GM12865 (cell line): Measurements from ENCODE around the gene SLCO4A1.

Experiments used
- DNase-seq: peaks from one replicate; pipeline ENCODE4 v3.0.0; 2010; ENCODE audit warnings: low read depth
- H3K4me3 ChIP-seq: 2 replicates; pipeline ENCODE4 v1.5.1; 2011; ENCODE audit warnings: mild to moderate bottlenecking, low read depth, low read length, control low read depth
- CTCF ChIP-seq: IDR thresholded peaks from 2 replicates; pipeline ENCODE4 v1.5.1; 2011; ENCODE audit warnings: low read length, control low read depth, low read depth, inconsistent platforms; ENCODE audit not compliant: insufficient read depth; ENCODE audit errors: missing control alignments

Gene SLCO4A1

DNA sequence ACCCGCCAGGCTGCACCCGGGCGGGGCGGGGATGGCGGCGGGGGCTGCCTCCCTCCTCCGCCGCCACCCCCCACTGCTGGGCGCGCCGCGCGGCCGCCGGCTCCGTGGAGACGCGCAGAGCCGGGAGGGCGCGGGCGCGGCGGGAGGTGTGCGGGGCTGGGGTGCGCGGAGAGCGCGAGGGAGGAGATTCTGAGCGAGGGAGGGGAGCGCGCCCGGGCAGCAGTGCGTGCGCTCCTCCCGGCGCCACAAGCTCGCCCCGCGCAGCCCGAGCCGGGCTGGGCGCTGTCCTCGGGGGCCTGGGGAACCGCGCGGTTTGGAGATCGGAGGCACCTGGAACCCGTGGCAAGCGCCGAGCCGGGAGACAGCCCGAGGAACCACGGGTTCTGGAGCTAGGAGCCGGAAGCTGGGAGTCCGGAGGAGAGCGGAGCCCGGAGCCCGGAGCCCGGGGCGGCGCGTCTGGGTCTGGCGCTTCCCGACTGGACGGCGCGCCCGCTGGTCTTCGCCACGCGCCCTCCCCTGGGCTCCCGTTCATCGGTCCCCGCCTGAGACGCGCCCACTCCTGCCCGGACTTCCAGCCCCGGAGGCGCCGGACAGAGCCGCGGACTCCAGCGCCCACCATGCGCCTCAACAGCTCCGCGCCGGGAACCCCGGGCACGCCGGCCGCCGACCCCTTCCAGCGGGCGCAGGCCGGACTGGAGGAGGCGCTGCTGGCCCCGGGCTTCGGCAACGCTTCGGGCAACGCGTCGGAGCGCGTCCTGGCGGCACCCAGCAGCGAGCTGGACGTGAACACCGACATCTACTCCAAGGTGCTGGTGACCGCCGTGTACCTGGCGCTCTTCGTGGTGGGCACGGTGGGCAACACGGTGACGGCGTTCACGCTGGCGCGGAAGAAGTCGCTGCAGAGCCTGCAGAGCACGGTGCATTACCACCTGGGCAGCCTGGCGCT is 66.6 kb downstream of the SLCO4A1 start, which contains the start of gene NTSR1:
Gene NTSR1 (plus strand): TSS at position 246 of the 946 bp plus-strand sequence. CDS start 372 bp downstream, at position 618.
- no peak for DNase-seq
- no peak within 1 kb of the TSS for H3K4me3 ChIP-seq
- no peak for TF ChIP-seq CTCF

DNA sequence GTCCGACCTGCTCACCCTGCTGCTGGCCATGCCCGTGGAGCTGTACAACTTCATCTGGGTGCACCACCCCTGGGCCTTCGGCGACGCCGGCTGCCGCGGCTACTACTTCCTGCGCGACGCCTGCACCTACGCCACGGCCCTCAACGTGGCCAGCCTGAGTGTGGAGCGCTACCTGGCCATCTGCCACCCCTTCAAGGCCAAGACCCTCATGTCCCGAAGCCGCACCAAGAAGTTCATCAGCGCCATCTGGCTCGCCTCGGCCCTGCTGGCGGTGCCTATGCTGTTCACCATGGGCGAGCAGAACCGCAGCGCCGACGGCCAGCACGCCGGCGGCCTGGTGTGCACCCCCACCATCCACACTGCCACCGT is 67.2 kb downstream of the SLCO4A1 start:
- no peak for DNase-seq
- no peak overlapping the region for H3K4me3 ChIP-seq
- no peak for TF ChIP-seq CTCF

- no peak overlapping the region for H3K4me3 ChIP-seq
- TF ChIP-seq CTCF = no peak
- DNase-seq = no peak
Measured at GRCh38 chr20:62710221-62710885, 68.0 kb downstream of the SLCO4A1 start.

DNA sequence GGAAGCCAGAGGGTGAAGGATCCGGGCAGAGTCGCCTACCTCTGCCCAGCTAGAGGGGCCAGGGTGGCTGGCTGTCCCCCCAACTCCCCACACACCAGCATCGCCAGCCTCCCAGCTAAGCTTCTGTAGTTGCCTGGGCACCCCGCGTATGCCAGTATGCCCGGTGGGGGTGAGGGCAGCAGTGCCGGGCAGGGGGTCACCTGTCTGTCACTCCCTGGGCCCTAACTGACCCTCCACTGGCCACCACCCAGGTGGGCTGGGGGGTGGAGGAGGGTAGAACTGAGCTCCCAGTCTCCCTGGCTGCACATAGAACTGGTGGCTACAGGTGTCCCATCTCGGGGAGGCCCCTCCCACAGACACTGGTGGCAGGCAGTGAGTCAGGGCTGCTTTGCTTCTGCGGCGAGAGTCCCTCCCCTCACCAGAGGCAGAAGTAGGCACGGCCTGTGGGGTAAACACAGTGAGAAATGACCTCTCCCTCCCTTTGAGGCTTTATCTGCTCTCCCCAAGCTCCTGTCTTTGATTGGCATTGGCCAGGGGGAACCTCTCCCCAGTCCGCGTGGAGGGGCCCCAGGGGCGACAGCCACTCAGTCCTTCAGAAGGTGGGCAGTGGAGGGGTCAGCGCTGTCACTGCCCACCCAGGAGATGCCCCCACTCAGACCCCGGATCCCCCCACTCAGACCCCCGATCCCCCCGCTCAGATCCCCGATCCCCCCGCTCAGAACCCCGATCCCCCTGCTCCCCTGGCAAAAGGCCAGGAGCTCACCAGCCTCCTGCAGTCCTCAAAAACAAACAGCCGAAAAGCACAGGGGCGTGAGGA is 68.8 kb downstream of the SLCO4A1 start:
- no peak overlapping the region for H3K4me3 ChIP-seq
- DNase-seq = no peak
- no peak for TF ChIP-seq CTCF

DNA sequence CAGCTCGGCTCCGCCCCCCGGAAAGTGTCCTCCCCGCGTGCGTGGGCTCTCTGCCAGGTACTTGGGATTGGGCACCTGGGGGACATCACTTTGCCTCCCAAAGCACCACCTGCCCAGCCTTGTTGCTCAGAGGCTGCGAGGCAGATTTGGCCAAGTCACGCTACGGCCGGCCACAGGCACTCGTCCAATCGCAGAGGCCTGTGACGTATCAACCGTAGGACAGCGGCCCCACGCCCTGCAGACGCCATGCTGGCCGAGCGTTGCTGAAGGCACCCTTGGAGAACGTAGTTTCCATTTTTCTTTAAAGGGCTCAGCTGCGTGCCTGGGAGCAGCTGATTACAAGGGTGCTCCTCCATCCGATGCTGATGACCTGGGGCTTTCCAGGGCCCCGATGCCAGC is 69.4 kb downstream of the SLCO4A1 start:
- no peak for TF ChIP-seq CTCF
- no peak for DNase-seq
- no peak overlapping the region for H3K4me3 ChIP-seq

GRCh38 chr20:62712606-62713005 is 70.3 kb downstream of the SLCO4A1 start:
- no peak overlapping the region for H3K4me3 ChIP-seq
- TF ChIP-seq CTCF = no peak
- no peak for DNase-seq
